ENCODE results near the gene TYW1B.
"Not testable (repeated sequence)": the region's sequence is repeated elsewhere in the genome, so short reads cannot be mapped to it uniquely, and the experiment has no call there.

Gene TYW1B

GRCh38 chr7:72751378-72751777 is 76.6 kb downstream of the TYW1B start:
- no peaks in the 10 kb centered on the region for H3K79me2 ChIP-seq (ENCODE audit: insufficient read depth, low read depth)
- H3K4me3 ChIP-seq (IDR thresholded peaks at IDR 0.05; ENCODE audit: insufficient read depth, low read depth, low read length), result no peak overlapping the region
- H3K4me1 ChIP-seq (ENCODE audit: low read depth, poor library complexity, severe bottlenecking), result no peaks in the 10 kb centered on the region
- H3K27ac ChIP-seq, result no peak overlapping the region
- no peaks in the 10 kb centered on the region for H3K36me3 ChIP-seq (ENCODE audit: insufficient read depth)
- H2AFZ ChIP-seq (ENCODE audit: low read depth), result no peak overlapping the region
- TF ChIP-seq CTCF (conservative IDR thresholded peaks at IDR 0.05; ENCODE audit: low read depth, low read length), result no peak
- no peaks in the 10 kb centered on the region for H4K20me1 ChIP-seq (ENCODE audit: insufficient read depth)
- no peak overlapping the region for H3K9ac ChIP-seq
- H3K27me3 ChIP-seq (ENCODE audit: insufficient read depth, low read depth), result no peaks in the 10 kb centered on the region
- H3K4me2 ChIP-seq, result no peak overlapping the region

GRCh38 chr7:72748649-72749048 is 79.4 kb downstream of the TYW1B start:
- H3K79me2 ChIP-seq (ENCODE audit: insufficient read depth, low read depth); H3K36me3 ChIP-seq (ENCODE audit: insufficient read depth); H3K4me3 ChIP-seq (IDR thresholded peaks at IDR 0.05; ENCODE audit: insufficient read depth, low read depth, low read length); H3K9ac ChIP-seq; H3K27ac ChIP-seq; H3K4me2 ChIP-seq; H3K27me3 ChIP-seq (ENCODE audit: insufficient read depth, low read depth); H3K4me1 ChIP-seq (ENCODE audit: low read depth, poor library complexity, severe bottlenecking); H4K20me1 ChIP-seq (ENCODE audit: insufficient read depth); H2AFZ ChIP-seq (ENCODE audit: low read depth): not testable (repeated sequence)

- H3K79me2 ChIP-seq (ENCODE audit: insufficient read depth, low read depth); H3K4me2 ChIP-seq; H3K4me1 ChIP-seq (ENCODE audit: low read depth, poor library complexity, severe bottlenecking); H4K20me1 ChIP-seq (ENCODE audit: insufficient read depth); H3K27ac ChIP-seq; H2AFZ ChIP-seq (ENCODE audit: low read depth); H3K36me3 ChIP-seq (ENCODE audit: insufficient read depth); H3K4me3 ChIP-seq (IDR thresholded peaks at IDR 0.05; ENCODE audit: insufficient read depth, low read depth, low read length); H3K27me3 ChIP-seq (ENCODE audit: insufficient read depth, low read depth); H3K9ac ChIP-seq: not testable (repeated sequence)
These were observed 83.6 kb downstream of the TYW1B start for GRCh38 chr7:72744244-72744926.

GRCh38 chr7:72743801-72744200 is 84.2 kb downstream of the TYW1B start:
- not testable (repeated sequence) for H3K4me2 ChIP-seq; H3K79me2 ChIP-seq (ENCODE audit: insufficient read depth, low read depth); H3K9ac ChIP-seq; H3K4me3 ChIP-seq (IDR thresholded peaks at IDR 0.05; ENCODE audit: insufficient read depth, low read depth, low read length); H2AFZ ChIP-seq (ENCODE audit: low read depth); H3K36me3 ChIP-seq (ENCODE audit: insufficient read depth); H3K27ac ChIP-seq; H4K20me1 ChIP-seq (ENCODE audit: insufficient read depth); H3K27me3 ChIP-seq (ENCODE audit: insufficient read depth, low read depth); H3K4me1 ChIP-seq (ENCODE audit: low read depth, poor library complexity, severe bottlenecking)

- not testable (repeated sequence) for H3K9ac ChIP-seq; H2AFZ ChIP-seq (ENCODE audit: low read depth); H3K4me3 ChIP-seq (IDR thresholded peaks at IDR 0.05; ENCODE audit: insufficient read depth, low read depth, low read length); H3K27ac ChIP-seq; H3K79me2 ChIP-seq (ENCODE audit: insufficient read depth, low read depth); H3K36me3 ChIP-seq (ENCODE audit: insufficient read depth); H3K4me2 ChIP-seq; H4K20me1 ChIP-seq (ENCODE audit: insufficient read depth); H3K4me1 ChIP-seq (ENCODE audit: low read depth, poor library complexity, severe bottlenecking); H3K27me3 ChIP-seq (ENCODE audit: insufficient read depth, low read depth)
These were observed 88.3 kb downstream of the TYW1B start for GRCh38 chr7:72739716-72740115.

- H3K4me1 ChIP-seq (ENCODE audit: low read depth, poor library complexity, severe bottlenecking); H3K36me3 ChIP-seq (ENCODE audit: insufficient read depth); H3K4me2 ChIP-seq; H3K9ac ChIP-seq; H4K20me1 ChIP-seq (ENCODE audit: insufficient read depth); H2AFZ ChIP-seq (ENCODE audit: low read depth); H3K79me2 ChIP-seq (ENCODE audit: insufficient read depth, low read depth); H3K27me3 ChIP-seq (ENCODE audit: insufficient read depth, low read depth); H3K27ac ChIP-seq; H3K4me3 ChIP-seq (IDR thresholded peaks at IDR 0.05; ENCODE audit: insufficient read depth, low read depth, low read length): not testable (repeated sequence)
These were observed 92.1 kb downstream of the TYW1B start for GRCh38 chr7:72735855-72736254.

- H3K4me2 ChIP-seq; H4K20me1 ChIP-seq (ENCODE audit: insufficient read depth); H3K79me2 ChIP-seq (ENCODE audit: insufficient read depth, low read depth); H3K27me3 ChIP-seq (ENCODE audit: insufficient read depth, low read depth); H3K36me3 ChIP-seq (ENCODE audit: insufficient read depth); H3K9ac ChIP-seq; H3K4me1 ChIP-seq (ENCODE audit: low read depth, poor library complexity, severe bottlenecking); H3K27ac ChIP-seq; H2AFZ ChIP-seq (ENCODE audit: low read depth); H3K4me3 ChIP-seq (IDR thresholded peaks at IDR 0.05; ENCODE audit: insufficient read depth, low read depth, low read length): not testable (repeated sequence)
These were observed 97.2 kb downstream of the TYW1B start for GRCh38 chr7:72730815-72731214.

GRCh38 chr7:72730384-72730783 is 97.6 kb downstream of the TYW1B start:
- H3K4me1 ChIP-seq (ENCODE audit: low read depth, poor library complexity, severe bottlenecking); H3K9ac ChIP-seq; H3K27ac ChIP-seq; H3K79me2 ChIP-seq (ENCODE audit: insufficient read depth, low read depth); H3K4me2 ChIP-seq; H3K36me3 ChIP-seq (ENCODE audit: insufficient read depth); H3K27me3 ChIP-seq (ENCODE audit: insufficient read depth, low read depth); H3K4me3 ChIP-seq (IDR thresholded peaks at IDR 0.05; ENCODE audit: insufficient read depth, low read depth, low read length); H4K20me1 ChIP-seq (ENCODE audit: insufficient read depth); H2AFZ ChIP-seq (ENCODE audit: low read depth): not testable (repeated sequence)

GRCh38 chr7:72729130-72729529 is 98.9 kb downstream of the TYW1B start:
- not testable (repeated sequence) for H3K9ac ChIP-seq; H3K4me3 ChIP-seq (IDR thresholded peaks at IDR 0.05; ENCODE audit: insufficient read depth, low read depth, low read length); H3K4me2 ChIP-seq

GRCh38 chr7:72722694-72723093 is 105.3 kb downstream of the TYW1B start:
- not testable (repeated sequence) for H3K4me2 ChIP-seq; H3K9ac ChIP-seq; H3K27ac ChIP-seq; H3K27me3 ChIP-seq (ENCODE audit: insufficient read depth, low read depth); H3K4me1 ChIP-seq (ENCODE audit: low read depth, poor library complexity, severe bottlenecking); H3K4me3 ChIP-seq (IDR thresholded peaks at IDR 0.05; ENCODE audit: insufficient read depth, low read depth, low read length); H2AFZ ChIP-seq (ENCODE audit: low read depth); H3K36me3 ChIP-seq (ENCODE audit: insufficient read depth); H4K20me1 ChIP-seq (ENCODE audit: insufficient read depth); H3K79me2 ChIP-seq (ENCODE audit: insufficient read depth, low read depth)

More at GRCh38 chr7:72729130-72729529, 98.9 kb downstream of the TYW1B start:
- not testable (repeated sequence) for H3K4me1 ChIP-seq (ENCODE audit: low read depth, poor library complexity, severe bottlenecking); H3K27ac ChIP-seq; H3K27me3 ChIP-seq (ENCODE audit: insufficient read depth, low read depth); H3K79me2 ChIP-seq (ENCODE audit: insufficient read depth, low read depth); H4K20me1 ChIP-seq (ENCODE audit: insufficient read depth); H3K36me3 ChIP-seq (ENCODE audit: insufficient read depth); H2AFZ ChIP-seq (ENCODE audit: low read depth)
